GM23338 (cell line): ENCODE measurements around the gene C1QL1.
A peak's percentile ranks its signal among the peaks of the same experiment; 100 is the strongest.

Experiments
- CREB1 ChIP-seq: fragments of 250-450 bp; sonication (Bioruptor Pico); IDR thresholded peaks from 2 replicates; pipeline ENCODE4 v1.5.0; 2020; ENCODE audit warnings: low read depth, mild to moderate bottlenecking, moderate library complexity
- EZH2 ChIP-seq: fragments of 200-600 bp; sonication (generic); IDR thresholded peaks from one replicate; pipeline ENCODE4 v1.8.0; 2017; ENCODE audit warnings: antibody characterized with exemption, mild to moderate bottlenecking, low read depth; ENCODE audit not compliant: unreplicated experiment
- EZH2phosphoT487 ChIP-seq: fragments of 200-600 bp; sonication (generic); IDR thresholded peaks from one replicate; pipeline ENCODE4 v1.8.1; 2018; ENCODE audit warnings: antibody characterized with exemption; ENCODE audit not compliant: unreplicated experiment
- JUNB ChIP-seq: IDR thresholded peaks from one replicate; pipeline ENCODE4 v1.6.1; 2016; ENCODE audit warnings: antibody characterized with exemption; ENCODE audit not compliant: unreplicated experiment
- POLR2AphosphoS5 ChIP-seq: IDR thresholded peaks from 2 replicates; pipeline ENCODE4 v1.6.1; 2016; ENCODE audit warnings: antibody characterized with exemption, low read depth
- ZNF114 ChIP-seq: fragments of 250-450 bp; sonication (Bioruptor Pico); IDR thresholded peaks from 2 replicates; pipeline ENCODE4 v1.5.0; 2020; ENCODE audit warnings: mild to moderate bottlenecking, moderate library complexity
- ZNF331 ChIP-seq: fragments of 250-450 bp; sonication (Bioruptor Pico); IDR thresholded peaks from 2 replicates; pipeline ENCODE4 v1.5.0; 2020; ENCODE audit warnings: low read depth, mild to moderate bottlenecking, moderate library complexity
- TF ChIP-seq, protein P1 (sequence below), 2 experiments: fragments of 200-600 bp in 1 of 2; sonication (generic) in 1 of 2; conservative IDR thresholded peaks; 2 replicates each; pipeline versions ENCODE4 v1.5.1 to v1.6.1; 2016 to 2017; ENCODE audit warnings: antibody characterized with exemption in 2 of 2, low read depth in 2 of 2, mild to moderate bottlenecking in 2 of 2, moderate library complexity in 1 of 2
- TF ChIP-seq, protein P2 (sequence below): IDR thresholded peaks from one replicate; pipeline ENCODE4 v1.6.1; 2018; ENCODE audit warnings: antibody characterized with exemption; ENCODE audit not compliant: unreplicated experiment
- TF ChIP-seq, protein P3 (sequence below): IDR thresholded peaks from 2 replicates; pipeline ENCODE4 v1.6.1; 2016; ENCODE audit warnings: antibody characterized with exemption

DNA sequence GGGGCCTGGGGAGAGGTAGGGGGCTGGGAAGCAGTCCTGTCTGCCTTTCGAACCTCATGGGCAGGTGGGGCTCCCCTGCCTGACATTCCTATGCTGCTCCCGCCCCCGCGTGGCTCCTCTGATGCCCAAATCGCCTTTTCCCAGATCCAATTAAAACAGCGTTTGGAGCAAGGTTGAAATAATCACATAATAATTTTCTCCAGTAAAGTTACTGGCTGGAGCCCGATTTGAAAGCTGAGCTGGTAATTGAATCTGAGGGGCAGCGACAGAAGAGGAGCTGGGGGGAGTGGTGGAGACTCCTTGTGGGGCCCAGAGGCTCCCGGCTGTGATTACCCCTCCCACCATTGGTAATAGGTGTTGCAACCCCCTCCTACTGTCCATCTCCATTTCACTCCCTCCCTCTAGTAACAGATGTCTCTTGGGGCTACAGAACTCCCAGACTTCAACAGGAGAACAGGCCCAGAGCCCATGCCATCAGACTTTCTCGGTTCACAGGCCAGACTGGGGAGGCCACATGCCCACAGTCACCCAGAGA, 38.9 kb upstream of the C1QL1 start:
- TF ChIP-seq, protein P1, sequence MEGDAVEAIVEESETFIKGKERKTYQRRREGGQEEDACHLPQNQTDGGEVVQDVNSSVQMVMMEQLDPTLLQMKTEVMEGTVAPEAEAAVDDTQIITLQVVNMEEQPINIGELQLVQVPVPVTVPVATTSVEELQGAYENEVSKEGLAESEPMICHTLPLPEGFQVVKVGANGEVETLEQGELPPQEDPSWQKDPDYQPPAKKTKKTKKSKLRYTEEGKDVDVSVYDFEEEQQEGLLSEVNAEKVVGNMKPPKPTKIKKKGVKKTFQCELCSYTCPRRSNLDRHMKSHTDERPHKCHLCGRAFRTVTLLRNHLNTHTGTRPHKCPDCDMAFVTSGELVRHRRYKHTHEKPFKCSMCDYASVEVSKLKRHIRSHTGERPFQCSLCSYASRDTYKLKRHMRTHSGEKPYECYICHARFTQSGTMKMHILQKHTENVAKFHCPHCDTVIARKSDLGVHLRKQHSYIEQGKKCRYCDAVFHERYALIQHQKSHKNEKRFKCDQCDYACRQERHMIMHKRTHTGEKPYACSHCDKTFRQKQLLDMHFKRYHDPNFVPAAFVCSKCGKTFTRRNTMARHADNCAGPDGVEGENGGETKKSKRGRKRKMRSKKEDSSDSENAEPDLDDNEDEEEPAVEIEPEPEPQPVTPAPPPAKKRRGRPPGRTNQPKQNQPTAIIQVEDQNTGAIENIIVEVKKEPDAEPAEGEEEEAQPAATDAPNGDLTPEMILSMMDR (conservative IDR thresholded peaks at IDR 0.05; ENCODE audit: low read depth in 2 of 2) = peak in 1 of 2 experiments; percentile 58; a peak in 3 of 4 replicates
- no peak for TF ChIP-seq EZH2
- no peak for TF ChIP-seq EZH2phosphoT487
- TF ChIP-seq POLR2AphosphoS5 = no peak
- TF ChIP-seq, protein P2, sequence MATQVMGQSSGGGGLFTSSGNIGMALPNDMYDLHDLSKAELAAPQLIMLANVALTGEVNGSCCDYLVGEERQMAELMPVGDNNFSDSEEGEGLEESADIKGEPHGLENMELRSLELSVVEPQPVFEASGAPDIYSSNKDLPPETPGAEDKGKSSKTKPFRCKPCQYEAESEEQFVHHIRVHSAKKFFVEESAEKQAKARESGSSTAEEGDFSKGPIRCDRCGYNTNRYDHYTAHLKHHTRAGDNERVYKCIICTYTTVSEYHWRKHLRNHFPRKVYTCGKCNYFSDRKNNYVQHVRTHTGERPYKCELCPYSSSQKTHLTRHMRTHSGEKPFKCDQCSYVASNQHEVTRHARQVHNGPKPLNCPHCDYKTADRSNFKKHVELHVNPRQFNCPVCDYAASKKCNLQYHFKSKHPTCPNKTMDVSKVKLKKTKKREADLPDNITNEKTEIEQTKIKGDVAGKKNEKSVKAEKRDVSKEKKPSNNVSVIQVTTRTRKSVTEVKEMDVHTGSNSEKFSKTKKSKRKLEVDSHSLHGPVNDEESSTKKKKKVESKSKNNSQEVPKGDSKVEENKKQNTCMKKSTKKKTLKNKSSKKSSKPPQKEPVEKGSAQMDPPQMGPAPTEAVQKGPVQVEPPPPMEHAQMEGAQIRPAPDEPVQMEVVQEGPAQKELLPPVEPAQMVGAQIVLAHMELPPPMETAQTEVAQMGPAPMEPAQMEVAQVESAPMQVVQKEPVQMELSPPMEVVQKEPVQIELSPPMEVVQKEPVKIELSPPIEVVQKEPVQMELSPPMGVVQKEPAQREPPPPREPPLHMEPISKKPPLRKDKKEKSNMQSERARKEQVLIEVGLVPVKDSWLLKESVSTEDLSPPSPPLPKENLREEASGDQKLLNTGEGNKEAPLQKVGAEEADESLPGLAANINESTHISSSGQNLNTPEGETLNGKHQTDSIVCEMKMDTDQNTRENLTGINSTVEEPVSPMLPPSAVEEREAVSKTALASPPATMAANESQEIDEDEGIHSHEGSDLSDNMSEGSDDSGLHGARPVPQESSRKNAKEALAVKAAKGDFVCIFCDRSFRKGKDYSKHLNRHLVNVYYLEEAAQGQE = no peak
- TF ChIP-seq ZNF114 = no peak
- no peak for TF ChIP-seq JUNB
- TF ChIP-seq CREB1 (CRISPR knock-in tag) = no peak
- TF ChIP-seq, protein P3, sequence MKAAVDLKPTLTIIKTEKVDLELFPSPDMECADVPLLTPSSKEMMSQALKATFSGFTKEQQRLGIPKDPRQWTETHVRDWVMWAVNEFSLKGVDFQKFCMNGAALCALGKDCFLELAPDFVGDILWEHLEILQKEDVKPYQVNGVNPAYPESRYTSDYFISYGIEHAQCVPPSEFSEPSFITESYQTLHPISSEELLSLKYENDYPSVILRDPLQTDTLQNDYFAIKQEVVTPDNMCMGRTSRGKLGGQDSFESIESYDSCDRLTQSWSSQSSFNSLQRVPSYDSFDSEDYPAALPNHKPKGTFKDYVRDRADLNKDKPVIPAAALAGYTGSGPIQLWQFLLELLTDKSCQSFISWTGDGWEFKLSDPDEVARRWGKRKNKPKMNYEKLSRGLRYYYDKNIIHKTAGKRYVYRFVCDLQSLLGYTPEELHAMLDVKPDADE = no peak
- TF ChIP-seq ZNF331 (CRISPR knock-in tag) = no peak
